ENCODE results near the gene F7.

GRCh38 chr13:113076681-113077401 lies 28.8 kb upstream of the F7 start:
- TF ChIP-seq CTCF (IDR thresholded peaks at IDR 0.05) (no peak), ZFX (IDR thresholded peaks at IDR 0.05; ENCODE audit: borderline replicate concordance) (no peak)

Data from 22Rv1 (cell line).